GM12873 (cell line): ENCODE results near the gene ANKRD66.

Experiments used
- TF ChIP-seq, protein P1 (sequence below): IDR thresholded peaks from 2 replicates; pipeline ENCODE4 v1.5.1; 2012; ENCODE audit warnings: low read depth, mild to moderate bottlenecking, moderate library complexity, low read length, control low read depth; ENCODE audit not compliant: insufficient read depth; ENCODE audit errors: missing control alignments

Gene ANKRD66

DNA sequence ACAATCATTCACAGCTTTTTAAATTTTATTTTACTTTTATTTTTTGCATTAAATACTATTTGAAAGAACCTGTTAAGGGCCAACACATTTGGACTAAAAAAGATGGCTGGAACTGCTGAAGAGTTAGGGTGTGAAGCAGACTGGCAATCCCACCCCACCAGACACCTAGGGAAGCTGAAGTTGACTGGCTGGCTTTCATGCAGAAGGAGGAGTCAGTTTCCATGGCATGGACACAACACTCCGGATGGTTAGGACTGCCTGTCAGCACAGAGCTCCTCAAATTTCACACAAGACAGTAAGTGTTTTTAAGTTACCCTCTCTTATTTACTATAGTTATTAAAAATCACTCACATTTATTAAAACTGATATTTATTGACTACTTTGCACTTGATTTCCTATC, at the start of gene ANKRD66:
Gene ANKRD66 (plus strand): TSS at position 238 of the 400 bp plus-strand sequence. CDS start 5,016 bp downstream, outside the sequence.
- TF ChIP-seq, protein P1, sequence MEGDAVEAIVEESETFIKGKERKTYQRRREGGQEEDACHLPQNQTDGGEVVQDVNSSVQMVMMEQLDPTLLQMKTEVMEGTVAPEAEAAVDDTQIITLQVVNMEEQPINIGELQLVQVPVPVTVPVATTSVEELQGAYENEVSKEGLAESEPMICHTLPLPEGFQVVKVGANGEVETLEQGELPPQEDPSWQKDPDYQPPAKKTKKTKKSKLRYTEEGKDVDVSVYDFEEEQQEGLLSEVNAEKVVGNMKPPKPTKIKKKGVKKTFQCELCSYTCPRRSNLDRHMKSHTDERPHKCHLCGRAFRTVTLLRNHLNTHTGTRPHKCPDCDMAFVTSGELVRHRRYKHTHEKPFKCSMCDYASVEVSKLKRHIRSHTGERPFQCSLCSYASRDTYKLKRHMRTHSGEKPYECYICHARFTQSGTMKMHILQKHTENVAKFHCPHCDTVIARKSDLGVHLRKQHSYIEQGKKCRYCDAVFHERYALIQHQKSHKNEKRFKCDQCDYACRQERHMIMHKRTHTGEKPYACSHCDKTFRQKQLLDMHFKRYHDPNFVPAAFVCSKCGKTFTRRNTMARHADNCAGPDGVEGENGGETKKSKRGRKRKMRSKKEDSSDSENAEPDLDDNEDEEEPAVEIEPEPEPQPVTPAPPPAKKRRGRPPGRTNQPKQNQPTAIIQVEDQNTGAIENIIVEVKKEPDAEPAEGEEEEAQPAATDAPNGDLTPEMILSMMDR: no peak

DNA sequence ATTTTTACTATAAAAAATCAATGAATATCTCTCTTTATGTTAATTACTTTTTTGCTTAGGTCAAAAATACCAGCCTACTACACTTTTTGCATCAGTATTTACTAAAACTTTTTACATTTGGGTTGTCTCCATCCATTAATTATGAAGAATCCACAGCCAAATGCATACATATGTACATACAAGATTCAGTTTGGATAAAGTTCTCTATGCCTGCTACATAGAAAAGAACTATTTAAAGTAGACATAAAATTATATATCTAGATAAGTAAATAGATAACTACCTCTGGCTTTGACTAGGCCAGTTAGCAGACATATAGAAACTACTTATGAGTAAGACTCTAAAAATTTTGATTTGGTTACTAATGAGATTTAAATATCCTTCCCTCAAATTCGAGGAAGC, 46.8 kb upstream of the ANKRD66 start:
- TF ChIP-seq, protein P1: no peak

DNA sequence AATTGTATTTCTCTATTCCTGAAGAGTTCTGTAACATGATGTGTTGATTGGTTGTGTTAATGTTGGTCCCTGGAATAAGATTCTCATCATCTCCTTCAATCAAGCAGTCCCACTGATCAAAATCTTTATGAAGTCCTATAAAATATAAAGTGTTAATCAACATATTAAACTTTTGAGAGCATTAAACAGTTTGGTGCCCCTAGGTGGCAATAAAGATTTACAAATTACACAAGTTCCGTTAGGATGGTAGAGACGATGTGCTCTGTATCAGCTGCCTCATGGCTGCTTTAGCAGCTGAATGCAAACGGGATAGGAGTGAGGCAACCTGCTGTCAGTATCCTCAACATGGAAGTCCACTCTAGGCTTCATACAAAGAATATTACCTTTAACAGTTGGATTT, 42.2 kb upstream of the ANKRD66 start:
- TF ChIP-seq, protein P1: peak; percentile 4

DNA sequence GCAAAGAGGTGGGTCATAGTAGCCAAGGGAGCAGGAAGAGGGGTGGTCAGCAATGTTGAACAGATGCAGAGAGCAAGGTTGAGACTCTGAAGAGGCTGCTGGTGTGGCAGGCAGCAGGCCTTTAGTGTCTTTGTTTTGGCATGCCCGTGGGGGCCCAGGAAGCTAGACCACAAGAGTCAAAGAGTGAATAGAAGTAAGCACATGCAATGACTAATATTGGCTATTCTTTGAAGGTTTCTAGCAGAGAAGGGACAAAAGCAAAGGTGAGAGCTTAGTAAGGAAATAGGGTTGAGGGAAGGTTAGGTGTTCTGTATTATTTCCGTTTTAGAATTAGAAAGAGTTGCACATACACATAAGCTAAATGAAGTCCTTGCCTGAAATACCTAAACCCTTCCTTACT, 40.3 kb upstream of the ANKRD66 start:
- TF ChIP-seq, protein P1: no peak

DNA sequence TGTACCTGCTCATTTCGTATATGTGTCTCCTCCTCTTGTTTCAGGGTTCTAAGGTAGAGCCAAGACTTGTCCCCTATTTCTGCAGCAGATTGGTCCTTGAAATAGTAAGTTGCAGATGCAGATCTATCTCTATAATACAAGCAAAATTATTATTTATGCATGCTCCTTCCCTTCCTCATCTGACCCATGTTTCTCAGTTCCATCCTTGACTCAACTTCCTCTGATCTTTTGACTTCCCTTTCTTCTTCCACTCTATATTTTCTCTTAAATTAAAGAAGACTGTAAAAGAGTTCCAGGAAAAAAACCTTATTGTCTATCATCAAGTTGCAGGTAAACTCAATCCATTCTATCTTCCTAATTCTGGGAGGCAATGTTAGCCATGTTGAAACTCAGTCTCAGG, 35.2 kb upstream of the ANKRD66 start:
- TF ChIP-seq, protein P1: no peak

DNA sequence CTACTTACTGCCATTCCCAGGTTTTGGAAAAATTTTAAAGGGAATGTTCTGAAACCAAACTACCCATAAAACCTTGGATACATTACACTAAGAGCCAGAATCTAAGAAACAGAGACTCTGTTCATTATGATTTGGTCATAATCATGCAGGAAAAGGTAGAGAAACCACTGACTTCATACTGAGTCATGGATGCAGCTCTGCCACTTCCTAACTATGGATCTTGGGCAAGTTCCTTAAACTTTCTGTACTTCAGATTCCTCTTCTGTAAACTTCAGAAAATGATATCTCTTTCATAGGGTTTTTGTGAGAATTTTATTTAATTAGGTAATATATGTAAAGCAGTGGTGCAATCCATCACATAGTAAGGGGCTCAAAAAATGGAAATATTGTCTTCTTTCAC, 31.6 kb upstream of the ANKRD66 start:
- TF ChIP-seq, protein P1: no peak

DNA sequence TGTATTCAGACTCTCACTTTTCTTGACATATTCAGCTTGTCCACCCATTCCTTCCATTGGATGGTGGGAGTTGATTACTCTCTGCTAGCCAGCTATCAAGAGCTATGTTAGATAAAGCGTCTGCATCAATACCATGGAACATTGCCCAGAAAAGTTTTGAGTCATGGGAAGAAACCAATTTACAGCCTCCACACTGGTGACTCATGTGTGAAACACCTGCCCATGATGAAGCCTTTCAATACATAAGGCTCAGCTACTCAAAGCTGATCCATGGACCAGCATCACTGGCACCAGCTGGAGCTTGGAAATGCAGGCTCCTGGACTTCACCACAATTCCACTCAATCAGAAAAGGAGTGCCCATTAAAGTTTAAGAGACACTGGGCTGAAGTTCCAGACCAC, 27.6 kb upstream of the ANKRD66 start:
- TF ChIP-seq, protein P1: no peak
